Renal pelvis (tissue), 4 donors: ENCODE measurements around the gene STX7. TPM values are rescaled to one million over a fixed set of nuclear protein-coding genes. Genes with fewer than 3 reads are reported as not detected.

Experiments used
- DNase-seq: peaks from one replicate; pipeline ENCODE4 v3.0.0-alpha.2; 2013
- polyA plus RNA-seq, 3 donors: library from polyadenylated mRNA; unstranded; fragments of 120-200 nt; gene quantifications; one replicate each; pipeline ENCODE4 v1.2.1, GENCODE V29; 2013; ENCODE audit not compliant: insufficient read length in 3 of 3

STX7 gene
- polyA plus RNA-seq, 3 donors, result 86.7 to 103 (median 91.8) TPM

GRCh38 chr6:132423839-132424238 lies 89.1 kb downstream of the STX7 start:
- no peak for DNase-seq

GRCh38 chr6:132418235-132418965 lies 94.5 kb downstream of the STX7 start:
- no peak for DNase-seq

- no peak for DNase-seq
Observed at GRCh38 chr6:132414761-132415160, 98.2 kb downstream of the STX7 start.

GRCh38 chr6:132414322-132414721 lies 98.6 kb downstream of the STX7 start:
- no peak for DNase-seq

GRCh38 chr6:132413499-132413802 lies 99.5 kb downstream of the STX7 start:
- DNase-seq, result no peak

GRCh38 chr6:132412656-132413498 lies 100.0 kb downstream of the STX7 start:
- no peak for DNase-seq

- DNase-seq, result no peak
Observed at GRCh38 chr6:132411296-132411695, 101.6 kb downstream of the STX7 start.

GRCh38 chr6:132410830-132411229 lies 102.1 kb downstream of the STX7 start:
- no peak for DNase-seq

GRCh38 chr6:132405143-132405915 lies 107.6 kb downstream of the STX7 start:
- DNase-seq, result no peak

GRCh38 chr6:132404736-132405135 lies 108.2 kb downstream of the STX7 start:
- DNase-seq, result no peak

GRCh38 chr6:132404330-132404729 lies 108.6 kb downstream of the STX7 start:
- DNase-seq, result no peak

GRCh38 chr6:132401618-132402285 lies 111.2 kb downstream of the STX7 start:
- no peak for DNase-seq

GRCh38 chr6:132400883-132401617 lies 111.9 kb downstream of the STX7 start, which contains the start of gene MOXD1:
Gene MOXD1, minus strand, starts transcription at chr6:132401475. Its CDS starts 49 bp downstream, at chr6:132401426.
- peak; percentile 61 for DNase-seq

- no peak for DNase-seq
Observed at GRCh38 chr6:132400555-132400882, 112.4 kb downstream of the STX7 start.

- DNase-seq, result no peak
Observed at GRCh38 chr6:132399376-132400074, 113.4 kb downstream of the STX7 start.

Other genes starting within 250 kb of the STX7 start
- gene MOXD1, start 111.6 kb downstream of the STX7 start, polyA plus RNA-seq, result 100 to 1,000 TPM; 168 to 201 (median 182) TPM
- not detected for gene TAAR9, start 25.2 kb upstream of the STX7 start, polyA plus RNA-seq
- not detected for gene TAAR8, start 39.6 kb upstream of the STX7 start, polyA plus RNA-seq
- gene TAAR6, start 57.2 kb upstream of the STX7 start, polyA plus RNA-seq, result under 1 TPM in 1 of 3 donors, not detected in 2; 0.30 TPM
- gene TAAR5, start 76.6 kb upstream of the STX7 start, polyA plus RNA-seq, result not detected
- gene TAAR2, start 111.2 kb upstream of the STX7 start, polyA plus RNA-seq, result not detected
- gene TAAR1, start 146.1 kb upstream of the STX7 start, polyA plus RNA-seq, result under 1 TPM in 2 of 3 donors, not detected in 1; 0.16 to 0.17 TPM
- under 1 TPM; 0.14 to 0.19 (median 0.14) TPM for gene VNN1, start 200.9 kb upstream of the STX7 start, polyA plus RNA-seq
- gene VNN2, start 244.8 kb upstream of the STX7 start, polyA plus RNA-seq, result 1 to 10 TPM; 2.3 to 2.4 (median 2.3) TPM